IMR-90 (cell line): ENCODE measurements around the gene ADIRF. TPM values are rescaled to one million over a fixed set of nuclear protein-coding genes. Genes with fewer than 3 reads are reported as not detected.

Source experiments
- ATAC-seq: fragments of 200-7000 bp; cut with Tn5 transposase; 2 replicates; pipeline ENCODE4 v1.9.1; 2020; ENCODE audit warnings: low read depth, mild to moderate bottlenecking, moderate library complexity
- BruUV-seq: library from RNA; stranded (reverse); fragments of 400-500 nt; replicated peaks from 2 replicates; lab custom pipeline; 2021; lab: Mats Ljungman, UMichigan
- CTCF ChIA-PET: fragments of 300-600 bp; formaldehyde crosslinking; extraction: SDS; loops from one replicate; lab custom pipeline; 2021; ENCODE audit warnings: antibody characterized with exemption; lab: Yijun Ruan, JAX
- POLR2A ChIA-PET: fragments of 300-600 bp; sonication (Branson Sonifier 250); formaldehyde crosslinking; loops from one replicate; lab custom pipeline; 2022; ENCODE audit warnings: antibody characterized with exemption; ENCODE audit not compliant: unreplicated experiment; lab: Charles Lee
- DNase-seq: peaks from one replicate; pipeline ENCODE4 v3.0.0; 2013
- H2AFZ ChIP-seq: replicated peaks from 2 replicates; pipeline ENCODE3; 2013; ENCODE audit warnings: low read length, mild to moderate bottlenecking; ENCODE audit not compliant: poor library complexity
- H2AK5ac ChIP-seq: 2 replicates; pipeline ENCODE4 v1.6.1; 2013; ENCODE audit warnings: low read depth, low read length, inconsistent platforms
- H2AK9ac ChIP-seq: replicated peaks from 2 replicates; pipeline ENCODE3; 2013; ENCODE audit warnings: mild to moderate bottlenecking, low read depth, low read length, moderate library complexity; ENCODE audit not compliant: poor library complexity
- H2BK120ac ChIP-seq: 2 replicates; pipeline ENCODE4 v1.6.1; 2013; ENCODE audit warnings: low read depth, low read length, inconsistent platforms
- H2BK15ac ChIP-seq: 3 replicates; pipeline ENCODE4 v1.6.1; 2013; ENCODE audit warnings: low read depth, low read length, inconsistent platforms
- H2BK20ac ChIP-seq: 2 replicates; pipeline ENCODE4 v1.6.1; 2013; ENCODE audit warnings: low read depth, mild to moderate bottlenecking, inconsistent platforms, low read length, moderate library complexity
- H2BK5ac ChIP-seq: 2 replicates; pipeline ENCODE4 v1.6.1; 2013; ENCODE audit warnings: mild to moderate bottlenecking, low read depth, low read length, inconsistent platforms; ENCODE audit not compliant: poor library complexity, severe bottlenecking
- H3K14ac ChIP-seq: replicated peaks from 2 replicates; pipeline ENCODE4 v1.6.1; 2013; ENCODE audit warnings: low read depth, low read length, inconsistent platforms
- H3K18ac ChIP-seq: 2 replicates; pipeline ENCODE4 v1.6.1; 2013; ENCODE audit warnings: low read depth, low read length, control low read depth
- H3K23ac ChIP-seq: 2 replicates; pipeline ENCODE4 v1.6.1; 2013; ENCODE audit warnings: low read depth, low read length, inconsistent platforms
- H3K27ac ChIP-seq: 2 replicates; pipeline ENCODE4 v1.5.1; 2013; ENCODE audit warnings: mild to moderate bottlenecking, control low read depth, low read length; ENCODE audit not compliant: insufficient read depth
- H3K27me3 ChIP-seq: 2 replicates; pipeline ENCODE4 v1.6.1; 2013; ENCODE audit warnings: low read length; ENCODE audit not compliant: control insufficient read depth, insufficient read depth
- H3K36me3 ChIP-seq: 2 replicates; pipeline ENCODE4 v1.6.1; 2013; ENCODE audit warnings: low read length, mixed read lengths; ENCODE audit not compliant: control insufficient read depth, insufficient read depth
- H3K4ac ChIP-seq: 2 replicates; pipeline ENCODE4 v1.6.1; 2013; ENCODE audit warnings: low read depth, low read length, inconsistent platforms
- H3K4me1 ChIP-seq: 2 replicates; pipeline ENCODE4 v1.6.1; 2013; ENCODE audit warnings: low read length, mixed read lengths; ENCODE audit not compliant: control insufficient read depth, insufficient read depth
- H3K4me2 ChIP-seq: 2 replicates; pipeline ENCODE4 v1.6.1; 2013; ENCODE audit warnings: low read depth, mild to moderate bottlenecking, control low read depth, low read length, moderate library complexity
- H3K4me3 ChIP-seq: 2 replicates; pipeline ENCODE4 v1.5.1; 2013; ENCODE audit warnings: low read depth, mild to moderate bottlenecking, control low read depth, low read length, moderate library complexity; ENCODE audit not compliant: insufficient read depth
- H3K56ac ChIP-seq: 2 replicates; pipeline ENCODE4 v1.6.1; 2013; ENCODE audit warnings: low read length, inconsistent platforms; ENCODE audit not compliant: insufficient read depth; ENCODE audit errors: extremely low read depth
- H3K79me1 ChIP-seq, 2 experiments: 2 replicates each; pipeline ENCODE4 v1.6.1; 2013; ENCODE audit warnings: low read length in 2 of 2, inconsistent platforms in 1 of 2, low read depth in 1 of 2
- H3K9ac ChIP-seq: 2 replicates; pipeline ENCODE4 v1.6.1; 2013; ENCODE audit warnings: low read depth, low read length, control low read depth
- H3K9me1 ChIP-seq: 2 replicates; pipeline ENCODE4 v1.6.1; 2013; ENCODE audit warnings: low read length, inconsistent platforms; ENCODE audit not compliant: insufficient read depth
- H3K9me3 ChIP-seq: 2 replicates; pipeline ENCODE4 v1.6.1; 2013; ENCODE audit warnings: low read length; ENCODE audit not compliant: control insufficient read depth, insufficient read depth
- H4K20me1 ChIP-seq: 2 replicates; pipeline ENCODE4 v1.6.1; 2013; ENCODE audit warnings: low read length, inconsistent platforms; ENCODE audit not compliant: insufficient read depth
- H4K5ac ChIP-seq: 2 replicates; pipeline ENCODE4 v1.6.1; 2013; ENCODE audit warnings: mild to moderate bottlenecking, low read depth, low read length, control low read depth
- H4K8ac ChIP-seq, 2 experiments: 2 replicates each; pipeline ENCODE4 v1.6.1; 2013; ENCODE audit warnings: low read depth in 2 of 2, low read length in 2 of 2, control low read depth in 1 of 2, inconsistent platforms in 1 of 2
- H4K91ac ChIP-seq: 2 replicates; pipeline ENCODE4 v1.6.1; 2013; ENCODE audit warnings: low read depth, low read length, inconsistent platforms; ENCODE audit not compliant: insufficient read depth
- CEBPB ChIP-seq: IDR thresholded peaks from 2 replicates; pipeline ENCODE4 v1.6.1; 2012; ENCODE audit warnings: low read depth, low read length, improper control_type of control experiment
- CTCF ChIP-seq: conservative IDR thresholded peaks from 2 replicates; pipeline ENCODE4 v1.5.1; 2012; ENCODE audit warnings: mild to moderate bottlenecking, low read depth, low read length, improper control_type of control experiment
- FOS ChIP-seq: fragments of 150-350 bp; IDR thresholded peaks from 2 replicates; pipeline ENCODE4 v1.6.1; 2016; ENCODE audit warnings: low read depth, low read length
- MAFK ChIP-seq: IDR thresholded peaks from 2 replicates; pipeline ENCODE4 v1.6.1; 2012; ENCODE audit warnings: low read depth, low read length, improper control_type of control experiment
- MXI1 ChIP-seq: IDR thresholded peaks from 2 replicates; pipeline ENCODE4 v1.6.1; 2012; ENCODE audit warnings: low read depth, mild to moderate bottlenecking, low read length, moderate library complexity, borderline replicate concordance
- NFE2L2 ChIP-seq: fragments of 150-350 bp; IDR thresholded peaks from 2 replicates; pipeline ENCODE4 v1.6.1; 2016; ENCODE audit warnings: low read depth, mild to moderate bottlenecking, low read length
- POLR2A ChIP-seq: IDR thresholded peaks from 2 replicates; pipeline ENCODE4 v1.6.1; 2012; ENCODE audit warnings: mild to moderate bottlenecking, low read depth, low read length
- RAD21 ChIP-seq: IDR thresholded peaks from 2 replicates; pipeline ENCODE4 v1.6.1; 2012; ENCODE audit warnings: low read length, improper control_type of control experiment
- RCOR1 ChIP-seq: IDR thresholded peaks from 2 replicates; pipeline ENCODE4 v1.6.1; 2012; ENCODE audit warnings: mild to moderate bottlenecking, low read length, improper control_type of control experiment; ENCODE audit not compliant: insufficient replicate concordance
- RFX5 ChIP-seq: IDR thresholded peaks from 2 replicates; pipeline ENCODE4 v1.8.0; 2012; ENCODE audit warnings: low read depth, mild to moderate bottlenecking, low read length, moderate library complexity
- WGBS, 2 experiments: methylation state at CpG; one replicate each; pipeline versions ENCODE4 v1.1.5 to v1.1.7; 2013; ENCODE audit warnings: missing lambda C conversion rate in 2 of 2; ENCODE audit not compliant: insufficient read length in 1 of 2; ENCODE audit errors: extremely low coverage in 2 of 2; 5-methylcytosine and 5-hydroxymethylcytosine counted together
- dilution Hi-C: fragments of 300-500 bp; cut with HindIII; formaldehyde crosslinking; loops from one replicate; pipeline ENCODE4 v1.14.3; 2018; ENCODE audit warnings: low sequenced_read_pairs; ENCODE audit not compliant: unreplicated experiment
- in situ Hi-C: fragments of 300-500 bp; cut with MboI; formaldehyde crosslinking; loops from 3 replicates; pipeline ENCODE4 v1.14.3; 2019; ENCODE audit warnings: low sequenced_read_pairs, inconsistent platforms, mixed read lengths
- intact Hi-C: fragments of 100-400 bp; cut with micrococcal nuclease; formaldehyde crosslinking; loops from 2 replicates; pipeline ENCODE4 v1.10.0; 2022
- polyA plus RNA-seq, 3 experiments: library from polyadenylated mRNA; depleted of rRNA; stranded (reverse); fragments of >200 nt; gene quantifications; 2 replicates each; pipeline ENCODE4 v1.2.3, GENCODE V29; 2012; ENCODE audit warnings: low replicate concordance in 1 of 3
- total RNA-seq: library from RNA; depleted of rRNA; stranded (reverse); fragments of >200 nt; gene quantifications from 2 replicates; pipeline ENCODE4 v1.2.3, GENCODE V29; 2012
- TF ChIP-seq, protein P1 (sequence below): fragments of 150-350 bp; IDR thresholded peaks from 2 replicates; pipeline ENCODE4 v1.6.1; 2017; ENCODE audit warnings: mild to moderate bottlenecking, antibody characterized with exemption, low read length, low read depth
- TF ChIP-seq, protein P2 (sequence below): fragments of 150-350 bp; IDR thresholded peaks from 2 replicates; pipeline ENCODE4 v1.6.1; 2016; ENCODE audit warnings: low read depth, mild to moderate bottlenecking, low read length, moderate library complexity, borderline replicate concordance

ADIRF gene
- total and polyA plus RNA-seq, 2 of the 4 experiments (the other 2 are of a cell fraction): 2.3 to 7.2 TPM

GRCh38 chr10:86937502-86938154, 30.7 kb upstream of the ADIRF start:
- ATAC-seq (no peak), DNase-seq (no peak)
- no peak overlapping the region for H2BK5ac ChIP-seq
- H3K27me3 ChIP-seq: no peaks in the 10 kb centered on the region
- WGBS, 2 experiments: 83% methylated on average over 1 of the region's 6 CpGs; no CpG with 5 or more reads in 1 of the 2 experiments
- no peaks in the 10 kb centered on the region for H3K9me3 ChIP-seq
- H4K8ac ChIP-seq: no peak overlapping the region; a peak in 1 of 4 replicates
- POLR2A ChIA-PET: no interaction called here
- H3K4me2 ChIP-seq: no peak overlapping the region
- CTCF ChIA-PET: interaction anchor here (0.5 to 1.4 kb wide), 2 partner anchors 117 to 201 kb away, joined by 3 to 4 read pairs; no protein-coding TSS in a partner anchor
- H3K56ac ChIP-seq: no peak overlapping the region
- no peak overlapping the region for H3K18ac ChIP-seq
- peak overlapping the region; percentile 63 for H2AK9ac ChIP-seq
- H4K91ac ChIP-seq: no peak overlapping the region
- no TSS peak for BruUV-seq
- H3K23ac ChIP-seq: no peak overlapping the region
- no peak overlapping the region for H3K14ac ChIP-seq
- H2AK5ac ChIP-seq: no peak overlapping the region
- intact Hi-C loops (loop anchor here (2.0 kb wide), 2 partner anchors 155 to 245 kb away; no protein-coding TSS in a partner anchor), dilution Hi-C loops (no loop called here), in situ Hi-C loops (no loop called here)
- no peak overlapping the region for H3K27ac ChIP-seq
- no peak overlapping the region for H2BK120ac ChIP-seq
- H2BK20ac ChIP-seq: no peak overlapping the region
- H3K4me1 ChIP-seq: peaks cover 5% of the 10 kb centered on the region
- H3K4me3 ChIP-seq: no peak overlapping the region
- H3K9ac ChIP-seq: no peak overlapping the region
- TF ChIP-seq CEBPB (no peak), POLR2A (no peak), RAD21 (no peak), RFX5 (no peak), FOS (no peak), MXI1 (no peak), RCOR1 (no peak), NFE2L2 (no peak), CTCF (no peak), MAFK (no peak)
- TF ChIP-seq, protein P1, sequence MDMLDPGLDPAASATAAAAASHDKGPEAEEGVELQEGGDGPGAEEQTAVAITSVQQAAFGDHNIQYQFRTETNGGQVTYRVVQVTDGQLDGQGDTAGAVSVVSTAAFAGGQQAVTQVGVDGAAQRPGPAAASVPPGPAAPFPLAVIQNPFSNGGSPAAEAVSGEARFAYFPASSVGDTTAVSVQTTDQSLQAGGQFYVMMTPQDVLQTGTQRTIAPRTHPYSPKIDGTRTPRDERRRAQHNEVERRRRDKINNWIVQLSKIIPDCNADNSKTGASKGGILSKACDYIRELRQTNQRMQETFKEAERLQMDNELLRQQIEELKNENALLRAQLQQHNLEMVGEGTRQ: no peak
- TF ChIP-seq, protein P2, sequence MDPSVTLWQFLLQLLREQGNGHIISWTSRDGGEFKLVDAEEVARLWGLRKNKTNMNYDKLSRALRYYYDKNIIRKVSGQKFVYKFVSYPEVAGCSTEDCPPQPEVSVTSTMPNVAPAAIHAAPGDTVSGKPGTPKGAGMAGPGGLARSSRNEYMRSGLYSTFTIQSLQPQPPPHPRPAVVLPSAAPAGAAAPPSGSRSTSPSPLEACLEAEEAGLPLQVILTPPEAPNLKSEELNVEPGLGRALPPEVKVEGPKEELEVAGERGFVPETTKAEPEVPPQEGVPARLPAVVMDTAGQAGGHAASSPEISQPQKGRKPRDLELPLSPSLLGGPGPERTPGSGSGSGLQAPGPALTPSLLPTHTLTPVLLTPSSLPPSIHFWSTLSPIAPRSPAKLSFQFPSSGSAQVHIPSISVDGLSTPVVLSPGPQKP: no peak
- H3K79me1 ChIP-seq: no peaks in the 10 kb centered on the region; a peak in 1 of 4 replicates
- H3K9me1 ChIP-seq: peaks cover 14% of the 10 kb centered on the region
- H2BK15ac ChIP-seq: no peak overlapping the region
- H2AFZ ChIP-seq: peak overlapping the region; percentile 65
- H3K4ac ChIP-seq: no peak overlapping the region
- H3K36me3 ChIP-seq: no peaks in the 10 kb centered on the region
- H4K5ac ChIP-seq: no peak overlapping the region
- H4K20me1 ChIP-seq: no peaks in the 10 kb centered on the region
